ENCODE data around the gene LILRA6. TPM values are rescaled to one million over a fixed set of nuclear protein-coding genes. Genes with fewer than 3 reads are reported as not detected.

Gene LILRA6
- total and polyA plus RNA-seq, 10 donors, result 1.2 to 77.5 (median 31.5) TPM

DNA sequence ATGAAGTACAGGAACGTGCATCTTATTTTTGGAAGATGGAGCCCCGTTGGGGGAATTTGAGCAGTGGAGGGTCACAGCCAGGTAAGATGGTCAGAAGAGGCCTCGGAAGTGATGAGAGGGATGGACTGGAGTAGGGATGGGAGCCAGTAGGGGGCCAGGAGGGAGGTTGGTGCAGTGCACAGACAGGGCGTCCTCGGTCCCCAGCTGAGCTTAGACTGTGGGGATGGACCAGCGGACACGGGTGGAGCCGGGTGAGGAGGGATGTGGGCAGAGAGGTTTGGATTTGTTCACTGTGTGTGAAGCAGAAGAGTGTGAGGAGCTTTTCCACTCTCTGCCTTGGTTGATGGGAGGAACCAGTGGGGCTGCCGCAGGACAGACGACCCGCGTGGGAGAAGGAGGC is 31.4 kb downstream of the LILRA6 start:
- Histone ChIP-seq H3K9me3 (peaks cover 0 to 6% (median 0%) of the 10 kb centered on the region in 8 donors), H3K27ac (peak overlapping the region in 7 of 8 donors; percentile 36 to 98 (median 92)), H3K27me3 (replicated peaks in 1 of 7) (no peaks in the 10 kb centered on the region), H3K4me1 (peaks cover 20 to 70% (median 51%) of the 10 kb centered on the region in 6 donors), H3K4me3 (peak overlapping the region in 2 of 8 donors; percentile 2 to 94), H3K36me3 (peaks cover 5 to 47% (median 25%) of the 10 kb centered on the region in 6 donors)
- intact Hi-C loops (cut with DNase I; ENCODE audit: low total_unique reads), result no loop called here
- TF ChIP-seq, protein P1, sequence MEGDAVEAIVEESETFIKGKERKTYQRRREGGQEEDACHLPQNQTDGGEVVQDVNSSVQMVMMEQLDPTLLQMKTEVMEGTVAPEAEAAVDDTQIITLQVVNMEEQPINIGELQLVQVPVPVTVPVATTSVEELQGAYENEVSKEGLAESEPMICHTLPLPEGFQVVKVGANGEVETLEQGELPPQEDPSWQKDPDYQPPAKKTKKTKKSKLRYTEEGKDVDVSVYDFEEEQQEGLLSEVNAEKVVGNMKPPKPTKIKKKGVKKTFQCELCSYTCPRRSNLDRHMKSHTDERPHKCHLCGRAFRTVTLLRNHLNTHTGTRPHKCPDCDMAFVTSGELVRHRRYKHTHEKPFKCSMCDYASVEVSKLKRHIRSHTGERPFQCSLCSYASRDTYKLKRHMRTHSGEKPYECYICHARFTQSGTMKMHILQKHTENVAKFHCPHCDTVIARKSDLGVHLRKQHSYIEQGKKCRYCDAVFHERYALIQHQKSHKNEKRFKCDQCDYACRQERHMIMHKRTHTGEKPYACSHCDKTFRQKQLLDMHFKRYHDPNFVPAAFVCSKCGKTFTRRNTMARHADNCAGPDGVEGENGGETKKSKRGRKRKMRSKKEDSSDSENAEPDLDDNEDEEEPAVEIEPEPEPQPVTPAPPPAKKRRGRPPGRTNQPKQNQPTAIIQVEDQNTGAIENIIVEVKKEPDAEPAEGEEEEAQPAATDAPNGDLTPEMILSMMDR (IDR thresholded peaks at IDR 0.05 in 8 of 11, conservative IDR thresholded peaks at IDR 0.05 in 3 of 11), result no peak
- TF ChIP-seq POLR2AphosphoS5 (IDR thresholded peaks at IDR 0.05), result peak in 1 of 3 donors; percentile 58
- DNase-seq, result peak; percentile 75
- 80 to 84% (median 81%) methylated on average over 12 of the region's 12 CpGs for WGBS, 5 donors

DNA sequence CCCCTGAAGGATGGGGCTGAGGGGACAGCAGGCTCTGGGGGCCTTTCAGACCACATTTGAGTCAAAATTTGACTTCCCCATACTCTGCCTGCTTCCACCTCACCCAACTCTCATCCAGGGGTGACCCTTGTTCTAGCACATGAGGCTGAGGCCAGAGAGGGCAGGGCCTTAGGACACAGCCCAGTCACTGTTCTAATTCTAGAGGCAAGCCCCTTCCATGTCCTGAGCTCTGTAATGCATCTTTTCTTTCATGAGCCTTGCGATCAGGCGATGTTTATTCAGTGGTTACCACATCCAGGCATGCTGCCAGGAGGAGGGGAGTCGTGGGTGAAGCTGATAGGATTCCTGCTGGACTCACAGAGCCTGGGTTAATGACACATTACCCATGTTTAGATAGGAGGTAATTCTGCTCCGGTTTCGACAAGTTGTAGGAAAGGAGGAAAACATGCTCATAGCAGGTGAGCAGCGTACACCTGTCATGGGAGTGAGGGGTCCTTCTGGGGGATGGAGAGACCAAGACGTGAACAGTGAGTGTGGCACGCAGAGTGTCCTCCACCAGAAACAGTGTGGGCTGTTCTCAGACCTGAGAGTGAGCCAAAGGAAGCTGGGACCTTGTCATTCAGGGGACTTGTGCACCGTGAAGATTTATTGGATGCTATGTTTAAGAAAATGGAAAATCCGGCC is 32.6 kb downstream of the LILRA6 start:
- peak overlapping the region in 1 of 8 donors; percentile 94 for H3K4me3 ChIP-seq

DNA sequence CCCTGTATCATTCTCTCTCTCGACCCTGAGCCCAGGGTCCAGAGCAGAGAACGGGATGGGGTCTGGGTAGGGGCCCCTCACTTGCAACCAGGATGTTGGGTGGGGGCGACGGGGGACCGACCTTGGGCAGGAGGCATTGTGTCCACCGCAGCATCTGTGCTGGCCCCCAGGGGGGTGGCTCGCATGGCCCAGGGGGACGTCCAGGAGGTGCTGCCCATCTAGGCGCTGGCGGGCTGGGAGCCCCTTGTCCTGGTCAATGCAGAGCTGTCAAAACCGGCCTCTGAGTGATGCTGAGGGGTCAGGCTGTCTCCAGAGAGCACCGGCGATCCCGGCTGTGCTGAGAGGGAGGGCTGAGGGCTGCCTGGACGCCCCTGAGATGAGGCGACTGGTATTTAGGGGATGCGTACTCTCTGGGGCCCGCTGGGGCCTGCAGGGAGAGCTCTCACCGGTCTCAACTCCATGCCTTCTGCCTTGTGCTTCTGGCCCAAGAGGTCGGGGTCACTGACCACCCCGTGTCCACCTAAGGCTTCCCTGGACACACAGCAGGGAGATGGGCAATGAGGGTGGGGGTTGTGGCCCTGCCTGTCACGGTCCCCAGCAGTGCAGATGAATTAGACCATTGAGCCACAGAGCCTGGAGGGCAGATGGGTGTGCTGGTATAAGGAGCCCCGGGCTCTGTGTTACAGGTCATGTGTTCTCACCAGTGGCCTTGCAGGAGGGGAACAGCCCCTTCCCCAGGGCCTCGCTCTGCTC is 33.4 kb downstream of the LILRA6 start:
- peaks cover 35 to 90% (median 71%) of the 10 kb centered on the region in 6 donors for H3K4me1 ChIP-seq
- WGBS, 5 donors, result 62 to 86% (median 68%) methylated on average over 1 to 24 of the region's 24 CpGs
- no peaks in the 10 kb centered on the region for H3K9me3 ChIP-seq
- peak overlapping the region; percentile 63 to 98 (median 92) for H3K27ac ChIP-seq
- peaks cover 5 to 54% (median 44%) of the 10 kb centered on the region in 6 donors for H3K36me3 ChIP-seq
- peak overlapping the region in 1 of 8 donors; percentile 94 for H3K4me3 ChIP-seq
- DNase-seq, result peak; percentile 83
- intact Hi-C loops (cut with DNase I; ENCODE audit: low total_unique reads), result no loop called here
- TF ChIP-seq, protein P1 (IDR thresholded peaks at IDR 0.05 in 8 of 11, conservative IDR thresholded peaks at IDR 0.05 in 3 of 11), result no peak
- peak in 2 of 3 donors; percentile 35 to 81 for TF ChIP-seq POLR2AphosphoS5 (IDR thresholded peaks at IDR 0.05)
- H3K27me3 ChIP-seq (replicated peaks in 1 of 7), result no peaks in the 10 kb centered on the region

More for the DNA sequence above, 32.6 kb downstream of the LILRA6 start:
- intact Hi-C loops (cut with DNase I; ENCODE audit: low total_unique reads), result no loop called here
- Histone ChIP-seq H3K4me1 (peaks cover 28 to 83% (median 63%) of the 10 kb centered on the region in 6 donors), H3K27me3 (replicated peaks in 1 of 7) (no peaks in the 10 kb centered on the region), H3K36me3 (peaks cover 5 to 49% (median 37%) of the 10 kb centered on the region in 6 donors), H3K9me3 (peaks cover 0 to 3% (median 0%) of the 10 kb centered on the region in 8 donors), H3K27ac (peak overlapping the region; percentile 63 to 98 (median 92))
- TF ChIP-seq, protein P1 (IDR thresholded peaks at IDR 0.05 in 8 of 11, conservative IDR thresholded peaks at IDR 0.05 in 3 of 11), result no peak
- TF ChIP-seq POLR2AphosphoS5 (IDR thresholded peaks at IDR 0.05) (peak in 2 of 3 donors; percentile 1 to 88), POLR2A (IDR thresholded peaks at IDR 0.05) (peak in 1 of 3 donors; percentile 49)
- 27 to 42% (median 36%) methylated on average over 10 of the region's 10 CpGs for WGBS, 5 donors
- no peak for DNase-seq

DNA sequence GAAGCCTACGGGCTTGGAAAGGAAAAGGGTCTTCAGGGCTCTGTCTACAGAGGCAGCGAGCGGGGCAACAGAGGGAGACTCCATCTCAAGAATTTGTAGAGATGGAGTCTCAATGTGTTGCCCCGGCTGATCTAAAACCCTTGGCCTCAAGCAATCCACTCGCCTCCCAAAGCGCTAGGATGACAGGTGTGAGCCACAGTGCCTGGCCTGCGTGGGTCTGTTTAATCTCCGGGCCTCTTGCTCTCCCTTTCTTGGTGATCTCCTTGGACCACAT is 33.9 kb downstream of the LILRA6 start:
- peaks cover 5 to 59% (median 48%) of the 10 kb centered on the region in 6 donors for H3K36me3 ChIP-seq
- intact Hi-C loops (cut with DNase I; ENCODE audit: low total_unique reads), result no loop called here
- H3K27me3 ChIP-seq (replicated peaks in 1 of 7), result no peaks in the 10 kb centered on the region
- H3K9me3 ChIP-seq, result no peaks in the 10 kb centered on the region
- DNase-seq, result no peak
- H3K4me1 ChIP-seq, result peaks cover 36 to 96% (median 76%) of the 10 kb centered on the region in 6 donors
- 72 to 84% (median 77%) methylated on average over 7 to 8 of the region's 8 CpGs for WGBS, 5 donors
- no peak for TF ChIP-seq POLR2A (IDR thresholded peaks at IDR 0.05)
- TF ChIP-seq, protein P1 (IDR thresholded peaks at IDR 0.05 in 8 of 11, conservative IDR thresholded peaks at IDR 0.05 in 3 of 11), result no peak
- no peak for TF ChIP-seq POLR2AphosphoS5 (IDR thresholded peaks at IDR 0.05)
- H3K27ac ChIP-seq, result peak overlapping the region; percentile 63 to 98 (median 92)
- H3K4me3 ChIP-seq, result peak overlapping the region in 1 of 8 donors; percentile 94
